Erythroblast (primary cell): ENCODE results near the gene IL17REL.

Source experiments
- GATA1 ChIP-seq: IDR thresholded peaks from 2 replicates; pipeline ENCODE4 v1.6.1; 2011; ENCODE audit warnings: low read depth, mild to moderate bottlenecking, control low read depth, low read length, moderate library complexity
- POLR2A ChIP-seq: IDR thresholded peaks from 2 replicates; pipeline ENCODE4 v1.6.1; 2011; ENCODE audit warnings: mild to moderate bottlenecking, low read length

DNA sequence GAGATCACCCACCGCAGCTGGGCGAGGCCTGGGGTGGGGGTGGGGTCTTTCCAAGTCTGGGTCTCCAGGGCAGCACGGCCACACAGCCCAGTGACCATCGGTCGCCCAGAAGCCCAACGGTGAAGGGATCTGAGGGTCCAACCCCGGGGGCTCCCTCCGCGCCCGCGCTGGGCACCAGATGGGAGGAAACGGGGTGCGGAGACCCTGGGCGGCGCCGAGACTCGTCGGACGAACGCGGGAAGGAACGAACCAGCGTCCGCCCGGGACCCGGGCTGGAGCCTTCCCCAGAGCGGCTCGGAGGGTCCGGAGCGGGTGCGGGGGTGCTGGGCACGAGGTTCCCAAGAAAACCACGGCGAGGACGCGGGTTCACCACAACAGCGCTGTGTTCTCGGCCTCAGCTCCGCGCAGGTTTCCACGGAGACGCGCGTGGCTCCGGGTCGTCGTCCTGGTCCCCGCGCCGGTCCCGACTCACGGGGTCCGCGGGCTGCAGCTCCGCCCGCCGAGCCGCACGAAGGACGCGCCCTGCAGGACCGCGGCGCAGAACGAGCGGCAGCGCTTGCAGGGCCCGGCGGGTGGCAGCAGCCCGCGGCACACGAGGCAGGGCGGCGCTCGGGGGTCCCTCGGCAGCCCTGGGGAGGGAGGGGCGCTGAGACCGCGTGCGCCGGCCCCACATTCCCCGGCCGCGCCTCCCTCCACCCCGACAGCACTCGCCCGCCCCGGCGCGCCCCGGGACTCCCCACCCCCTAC is 2.3 kb upstream of the IL17REL start:
- TF ChIP-seq POLR2A (no peak), GATA1 (no peak)
